Astrocyte (in vitro differentiated cells and primary cell): ENCODE data around the gene ZBTB9. TPM values are rescaled to one million over a fixed set of nuclear protein-coding genes. Genes with fewer than 3 reads are reported as not detected.
"Not testable (repeated sequence)": the region's sequence is repeated elsewhere in the genome, so short reads cannot be mapped to it uniquely, and the experiment has no call there.

Source experiments
- DNase-seq: peaks from one replicate; pipeline ENCODE4 v3.0.0-alpha.2; 2010; ENCODE audit warnings: low read depth
- FAIRE-seq: peaks from 2 replicates; lab custom pipeline; 2011; peaks lifted over from hg19 to GRCh38; lab: Jason Lieb, UNC
- H2AFZ ChIP-seq: 2 replicates; pipeline ENCODE4 v1.6.0; 2012; ENCODE audit warnings: low read depth, low read length, inconsistent platforms
- H3K27ac ChIP-seq: 2 replicates; pipeline ENCODE4 v1.5.1; 2011; ENCODE audit warnings: low read depth, low read length, inconsistent platforms
- H3K27me3 ChIP-seq: 2 replicates; pipeline ENCODE4 v1.6.0; 2011; ENCODE audit warnings: low read length, inconsistent platforms; ENCODE audit not compliant: insufficient read depth
- H3K36me3 ChIP-seq: 2 replicates; pipeline ENCODE4 v1.5.1; 2011; ENCODE audit warnings: low read length, inconsistent platforms; ENCODE audit not compliant: insufficient read depth
- H3K4me1 ChIP-seq: 2 replicates; pipeline ENCODE4 v1.5.1; 2011; ENCODE audit warnings: low read length, inconsistent platforms; ENCODE audit not compliant: insufficient read depth
- H3K4me2 ChIP-seq: 2 replicates; pipeline ENCODE4 v1.6.0; 2012; ENCODE audit warnings: low read length, inconsistent platforms
- H3K4me3 ChIP-seq: 2 replicates; pipeline ENCODE4 v1.5.1; 2011; ENCODE audit warnings: low read depth, mild to moderate bottlenecking, low read length, inconsistent platforms; ENCODE audit not compliant: insufficient read depth
- H3K79me2 ChIP-seq: 2 replicates; pipeline ENCODE4 v1.6.0; 2012; ENCODE audit warnings: mild to moderate bottlenecking, low read length, inconsistent platforms; ENCODE audit not compliant: insufficient read depth
- H3K9ac ChIP-seq: 2 replicates; pipeline ENCODE4 v1.6.0; 2012; ENCODE audit warnings: mild to moderate bottlenecking, low read length, inconsistent platforms
- H3K9me3 ChIP-seq: 2 replicates; pipeline ENCODE4 v1.5.1; 2012; ENCODE audit warnings: low read depth, mild to moderate bottlenecking, low read length, inconsistent platforms; ENCODE audit not compliant: insufficient read depth
- H4K20me1 ChIP-seq: 2 replicates; pipeline ENCODE4 v1.6.0; 2012; ENCODE audit warnings: low read length, inconsistent platforms; ENCODE audit not compliant: insufficient read depth
- H3K27ac Mint-ChIP-seq: one replicate; pipeline ENCODE4 v1.8.0; 2021; ENCODE audit warnings: mild to moderate bottlenecking, mixed read lengths; ENCODE audit not compliant: unreplicated experiment
- H3K27me3 Mint-ChIP-seq: one replicate; pipeline ENCODE4 v1.8.0; 2021; ENCODE audit warnings: low read depth, mixed read lengths; ENCODE audit not compliant: unreplicated experiment
- H3K36me3 Mint-ChIP-seq: one replicate; pipeline ENCODE4 v1.8.0; 2021; ENCODE audit warnings: low read depth, mixed read lengths; ENCODE audit not compliant: unreplicated experiment
- H3K4me1 Mint-ChIP-seq: one replicate; pipeline ENCODE4 v1.8.0; 2021; ENCODE audit warnings: low read depth, mixed read lengths; ENCODE audit not compliant: unreplicated experiment
- H3K4me3 Mint-ChIP-seq: one replicate; pipeline ENCODE4 v1.8.0; 2021; ENCODE audit warnings: mild to moderate bottlenecking, moderate library complexity, mixed read lengths; ENCODE audit not compliant: unreplicated experiment
- H3K9me3 Mint-ChIP-seq: one replicate; pipeline ENCODE4 v1.8.0; 2021; ENCODE audit warnings: mild to moderate bottlenecking, mixed read lengths; ENCODE audit not compliant: unreplicated experiment
- CTCF ChIP-seq: IDR thresholded peaks from 2 replicates; pipeline ENCODE4 v1.5.1; 2011; ENCODE audit warnings: low read depth, mild to moderate bottlenecking, inconsistent platforms, low read length, moderate library complexity; ENCODE audit not compliant: insufficient read depth
- EZH2 ChIP-seq: IDR thresholded peaks from 2 replicates; pipeline ENCODE4 v1.6.1; 2012; ENCODE audit warnings: mild to moderate bottlenecking, low read length, inconsistent platforms; ENCODE audit not compliant: insufficient read depth
- total RNA-seq: library from RNA; stranded (reverse); gene quantifications from 2 replicates; pipeline ENCODE4 v1.2.1, GENCODE V29; 2021

The ZBTB9 gene
- total RNA-seq, 1 donor from 2014 or later, result 10.4 TPM

- Histone ChIP-seq H3K4me2 (no peak overlapping the region), H2AFZ (no peak overlapping the region), H3K4me3 (no peak overlapping the region), H3K27me3 (peaks cover 3% of the 10 kb centered on the region), H3K79me2 (no peaks in the 10 kb centered on the region), H3K9ac (no peak overlapping the region), H3K36me3 (no peaks in the 10 kb centered on the region), H3K9me3 (no peaks in the 10 kb centered on the region), H4K20me1 (no peaks in the 10 kb centered on the region), H3K4me1 (no peaks in the 10 kb centered on the region), H3K27ac (no peak overlapping the region)
- Mint-ChIP-seq H3K4me1 (no peaks in the 10 kb centered on the region), H3K27ac (no peak overlapping the region), H3K36me3 (no peaks in the 10 kb centered on the region), H3K27me3 (peaks cover 8% of the 10 kb centered on the region), H3K9me3 (no peaks in the 10 kb centered on the region), H3K4me3 (no peak overlapping the region)
- TF ChIP-seq EZH2, result no peak
- TF ChIP-seq CTCF, result no peak
- DNase-seq (no peak), FAIRE-seq (no peak)
Measured at GRCh38 chr6:33477864-33478263, 23.5 kb downstream of the ZBTB9 start.

- no peak for TF ChIP-seq CTCF
- TF ChIP-seq EZH2, result no peak
- H3K27ac ChIP-seq, result no peak overlapping the region
- H3K4me3 ChIP-seq, result no peak overlapping the region
- Mint-ChIP-seq H3K4me1 (no peaks in the 10 kb centered on the region), H3K27ac (no peak overlapping the region), H3K4me3 (no peak overlapping the region), H3K9me3 (no peaks in the 10 kb centered on the region), H3K27me3 (peaks cover 5% of the 10 kb centered on the region), H3K36me3 (no peaks in the 10 kb centered on the region)
- no peak overlapping the region for H2AFZ ChIP-seq
- FAIRE-seq (no peak), DNase-seq (no peak)
- H3K4me2 ChIP-seq, result no peak overlapping the region
- H3K79me2 ChIP-seq, result no peaks in the 10 kb centered on the region
- no peaks in the 10 kb centered on the region for H4K20me1 ChIP-seq
- H3K27me3 ChIP-seq, result peaks cover 3% of the 10 kb centered on the region
- no peaks in the 10 kb centered on the region for H3K36me3 ChIP-seq
- H3K9ac ChIP-seq, result no peak overlapping the region
- no peaks in the 10 kb centered on the region for H3K9me3 ChIP-seq
- no peaks in the 10 kb centered on the region for H3K4me1 ChIP-seq
Measured at GRCh38 chr6:33481192-33481591, 26.8 kb downstream of the ZBTB9 start.

GRCh38 chr6:33482620-33483019 is 28.2 kb downstream of the ZBTB9 start:
- not testable (repeated sequence) for FAIRE-seq, H3K79me2 ChIP-seq, H3K27ac ChIP-seq, H3K27me3 ChIP-seq, H3K4me3 ChIP-seq, H3K9ac ChIP-seq, H3K4me1 ChIP-seq, H2AFZ ChIP-seq, H3K9me3 ChIP-seq, H3K4me2 ChIP-seq, H3K9me3 Mint-ChIP-seq, H3K36me3 ChIP-seq, H3K27me3 Mint-ChIP-seq, H3K4me1 Mint-ChIP-seq, DNase-seq, H3K27ac Mint-ChIP-seq, H3K36me3 Mint-ChIP-seq, H3K4me3 Mint-ChIP-seq, H4K20me1 ChIP-seq
